Trophoblast cell (in vitro differentiated cells and primary cell): ENCODE data around the gene AMELX.

ENCODE experiments used
- DNase-seq, 2 donors: peaks; one replicate each; pipeline ENCODE4 v3.0.0-alpha.2; 2016
- H2AFZ ChIP-seq: 2 replicates; pipeline ENCODE4 v1.6.1; 2013; ENCODE audit warnings: low read length, moderate library complexity, mild to moderate bottlenecking; ENCODE audit not compliant: insufficient read depth, poor library complexity
- H2AK5ac ChIP-seq: 2 replicates; pipeline ENCODE4 v1.6.1; 2013; ENCODE audit warnings: mild to moderate bottlenecking, low read length
- H2BK120ac ChIP-seq: 2 replicates; pipeline ENCODE4 v1.6.1; 2013; ENCODE audit warnings: low read length, mild to moderate bottlenecking, moderate library complexity; ENCODE audit not compliant: insufficient read depth, poor library complexity
- H2BK12ac ChIP-seq: 2 replicates; pipeline ENCODE4 v1.6.1; 2013; ENCODE audit warnings: mild to moderate bottlenecking, low read length, moderate library complexity
- H2BK5ac ChIP-seq: 2 replicates; pipeline ENCODE4 v1.6.1; 2013; ENCODE audit warnings: low read length, low read depth, moderate library complexity, mild to moderate bottlenecking; ENCODE audit not compliant: poor library complexity
- H3K14ac ChIP-seq: 2 replicates; pipeline ENCODE4 v1.6.1; 2013; ENCODE audit warnings: mild to moderate bottlenecking, low read length
- H3K18ac ChIP-seq: 2 replicates; pipeline ENCODE4 v1.6.1; 2013; ENCODE audit warnings: mild to moderate bottlenecking, low read length
- H3K23ac ChIP-seq: 2 replicates; pipeline ENCODE4 v1.6.1; 2013; ENCODE audit warnings: low read length
- H3K27ac ChIP-seq: 2 replicates; pipeline ENCODE4 v1.5.1; 2013; ENCODE audit warnings: low read depth, mild to moderate bottlenecking, inconsistent platforms, low read length, moderate library complexity
- H3K27me3 ChIP-seq: 2 replicates; pipeline ENCODE4 v1.6.1; 2013; ENCODE audit warnings: inconsistent platforms, mild to moderate bottlenecking, low read length, moderate library complexity; ENCODE audit not compliant: insufficient read depth
- H3K36me3 ChIP-seq, 2 experiments: 1 replicate in 1 of 2; 2 replicates in 1 of 2; pipeline ENCODE4 v1.6.1; 2013; ENCODE audit warnings: low read length in 2 of 2, mild to moderate bottlenecking in 2 of 2, moderate library complexity in 1 of 2; ENCODE audit not compliant: insufficient read depth in 2 of 2, control insufficient read depth in 1 of 2
- H3K4ac ChIP-seq: 2 replicates; pipeline ENCODE4 v1.6.1; 2013; ENCODE audit warnings: low read depth, mild to moderate bottlenecking, low read length, moderate library complexity
- H3K4me1 ChIP-seq, 2 experiments: 1 replicate in 1 of 2; 2 replicates in 1 of 2; pipeline ENCODE4 v1.6.1; 2013; ENCODE audit warnings: low read length in 2 of 2, mild to moderate bottlenecking in 2 of 2, moderate library complexity in 1 of 2; ENCODE audit not compliant: insufficient read depth in 2 of 2, control insufficient read depth in 1 of 2
- H3K4me2 ChIP-seq: 2 replicates; pipeline ENCODE4 v1.6.1; 2013; ENCODE audit warnings: inconsistent platforms, mild to moderate bottlenecking, low read length, moderate library complexity
- H3K4me3 ChIP-seq: 2 replicates; pipeline ENCODE4 v1.5.1; 2013; ENCODE audit warnings: mild to moderate bottlenecking, low read depth, low read length, inconsistent platforms
- H3K79me1 ChIP-seq: one replicate; pipeline ENCODE4 v1.6.1; 2013; ENCODE audit warnings: low read length
- H3K79me2 ChIP-seq: 2 replicates; pipeline ENCODE4 v1.6.1; 2013; ENCODE audit warnings: low read length, mild to moderate bottlenecking; ENCODE audit not compliant: control insufficient read depth, insufficient read depth, poor library complexity
- H3K9ac ChIP-seq: 2 replicates; pipeline ENCODE4 v1.6.1; 2013; ENCODE audit warnings: mild to moderate bottlenecking, low read length
- H3K9me3 ChIP-seq: 2 replicates; pipeline ENCODE4 v1.6.1; 2013; ENCODE audit warnings: low read depth, mild to moderate bottlenecking, control low read depth, inconsistent platforms, low read length; ENCODE audit not compliant: insufficient read depth
- H4K12ac ChIP-seq: 2 replicates; pipeline ENCODE4 v1.6.1; 2013; ENCODE audit warnings: low read depth, mild to moderate bottlenecking, low read length, moderate library complexity
- H4K8ac ChIP-seq: 2 replicates; pipeline ENCODE4 v1.6.1; 2013; ENCODE audit warnings: low read depth, mild to moderate bottlenecking, low read length, moderate library complexity
- H4K91ac ChIP-seq: one replicate; pipeline ENCODE4 v1.6.1; 2013; ENCODE audit warnings: low read depth, mild to moderate bottlenecking, low read length, moderate library complexity
- WGBS: extraction: QIAGEN DNeasy Blood & Tissue Kit; methylation state at CpG from one replicate; pipeline ENCODE4 v1.1.7; 2013; ENCODE audit warnings: missing lambda C conversion rate; ENCODE audit not compliant: insufficient read length, insufficient coverage; ENCODE audit errors: extremely low coverage; 5-methylcytosine and 5-hydroxymethylcytosine counted together

Gene AMELX

GRCh38 chrX:11328134-11328533 is 34.9 kb downstream of the AMELX start:
- no peak overlapping the region for H2BK120ac ChIP-seq
- DNase-seq = no peak
- no peaks in the 10 kb centered on the region for H3K36me3 ChIP-seq
- no peak overlapping the region for H2AFZ ChIP-seq
- no peak overlapping the region for H3K23ac ChIP-seq
- H3K27ac ChIP-seq = no peak overlapping the region
- no peak overlapping the region for H3K14ac ChIP-seq
- H3K4ac ChIP-seq = no peak overlapping the region
- no peak overlapping the region for H3K4me2 ChIP-seq
- no peaks in the 10 kb centered on the region for H3K27me3 ChIP-seq
- no peaks in the 10 kb centered on the region for H3K79me1 ChIP-seq
- no peak overlapping the region for H4K91ac ChIP-seq
- H3K4me1 ChIP-seq = no peaks in the 10 kb centered on the region
- WGBS = no CpG with 5 or more reads among the region's 3 CpGs
- no peaks in the 10 kb centered on the region for H3K9me3 ChIP-seq
- H3K4me3 ChIP-seq = no peak overlapping the region
- H2BK12ac ChIP-seq = no peak overlapping the region
- H2BK5ac ChIP-seq = no peak overlapping the region
- H2AK5ac ChIP-seq = no peak overlapping the region
- H3K9ac ChIP-seq = no peak overlapping the region
- no peaks in the 10 kb centered on the region for H3K79me2 ChIP-seq
- no peak overlapping the region for H4K8ac ChIP-seq
- no peak overlapping the region for H4K12ac ChIP-seq
- no peak overlapping the region for H3K18ac ChIP-seq

- no peak overlapping the region for H3K23ac ChIP-seq
- peak in 1 of 2 donors; percentile 3 for DNase-seq
- H3K27ac ChIP-seq = no peak overlapping the region
- no peak overlapping the region for H2AK5ac ChIP-seq
- no peaks in the 10 kb centered on the region for H3K27me3 ChIP-seq
- H3K18ac ChIP-seq = no peak overlapping the region
- no peak overlapping the region for H2BK120ac ChIP-seq
- no peak overlapping the region for H2BK5ac ChIP-seq
- H3K79me2 ChIP-seq = no peaks in the 10 kb centered on the region
- H4K8ac ChIP-seq = no peak overlapping the region
- no peak overlapping the region for H3K4me3 ChIP-seq
- H2AFZ ChIP-seq = no peak overlapping the region
- H3K9me3 ChIP-seq = no peaks in the 10 kb centered on the region
- no CpG with 5 or more reads among the region's 5 CpGs for WGBS
- no peaks in the 10 kb centered on the region for H3K36me3 ChIP-seq
- no peaks in the 10 kb centered on the region for H3K79me1 ChIP-seq
- no peaks in the 10 kb centered on the region for H3K4me1 ChIP-seq
- H3K9ac ChIP-seq = no peak overlapping the region
- no peak overlapping the region for H3K4me2 ChIP-seq
- H3K4ac ChIP-seq = no peak overlapping the region
- H3K14ac ChIP-seq = no peak overlapping the region
- H4K12ac ChIP-seq = no peak overlapping the region
- H2BK12ac ChIP-seq = no peak overlapping the region
- no peak overlapping the region for H4K91ac ChIP-seq
These were observed 35.8 kb downstream of the AMELX start for GRCh38 chrX:11329021-11329420.

GRCh38 chrX:11331788-11332187 is 38.6 kb downstream of the AMELX start:
- Histone ChIP-seq H4K8ac (no peak overlapping the region), H3K9me3 (no peaks in the 10 kb centered on the region), H3K4ac (no peak overlapping the region), H3K4me2 (no peak overlapping the region), H3K36me3 (no peaks in the 10 kb centered on the region), H2AFZ (no peak overlapping the region), H3K27me3 (no peaks in the 10 kb centered on the region), H2AK5ac (no peak overlapping the region), H3K79me1 (no peaks in the 10 kb centered on the region), H3K23ac (no peak overlapping the region), H2BK12ac (no peak overlapping the region), H3K18ac (no peak overlapping the region), H4K12ac (no peak overlapping the region), H2BK120ac (no peak overlapping the region), H3K27ac (no peak overlapping the region), H3K4me1 (no peaks in the 10 kb centered on the region), H2BK5ac (no peak overlapping the region), H3K79me2 (no peaks in the 10 kb centered on the region), H4K91ac (no peak overlapping the region), H3K9ac (no peak overlapping the region), H3K4me3 (no peak overlapping the region), H3K14ac (no peak overlapping the region)
- no CpG with 5 or more reads among the region's 2 CpGs for WGBS
- DNase-seq = no peak

- H3K27ac ChIP-seq = no peak overlapping the region
- H3K79me2 ChIP-seq = no peaks in the 10 kb centered on the region
- no peak overlapping the region for H2AK5ac ChIP-seq
- no peaks in the 10 kb centered on the region for H3K4me1 ChIP-seq
- peak; percentile 56 to 78 for DNase-seq
- H3K27me3 ChIP-seq = no peaks in the 10 kb centered on the region
- no peak overlapping the region for H2AFZ ChIP-seq
- H4K12ac ChIP-seq = no peak overlapping the region
- H3K4ac ChIP-seq = no peak overlapping the region
- WGBS = no CpG with 5 or more reads among the region's 2 CpGs
- no peak overlapping the region for H3K18ac ChIP-seq
- no peaks in the 10 kb centered on the region for H3K79me1 ChIP-seq
- H2BK12ac ChIP-seq = no peak overlapping the region
- no peak overlapping the region for H2BK5ac ChIP-seq
- H4K8ac ChIP-seq = no peak overlapping the region
- H3K14ac ChIP-seq = no peak overlapping the region
- H3K4me3 ChIP-seq = no peak overlapping the region
- H3K9ac ChIP-seq = no peak overlapping the region
- no peaks in the 10 kb centered on the region for H3K36me3 ChIP-seq
- no peaks in the 10 kb centered on the region for H3K9me3 ChIP-seq
- no peak overlapping the region for H2BK120ac ChIP-seq
- no peak overlapping the region for H3K23ac ChIP-seq
- no peak overlapping the region for H3K4me2 ChIP-seq
- H4K91ac ChIP-seq = no peak overlapping the region
These were observed 41.0 kb downstream of the AMELX start for GRCh38 chrX:11334165-11334564.
